ENCODE measurements around the gene ABCA4.
"Not testable (repeated sequence)": the region's sequence is repeated elsewhere in the genome, so short reads cannot be mapped to it uniquely, and the experiment has no call there.

Gene ABCA4

DNA sequence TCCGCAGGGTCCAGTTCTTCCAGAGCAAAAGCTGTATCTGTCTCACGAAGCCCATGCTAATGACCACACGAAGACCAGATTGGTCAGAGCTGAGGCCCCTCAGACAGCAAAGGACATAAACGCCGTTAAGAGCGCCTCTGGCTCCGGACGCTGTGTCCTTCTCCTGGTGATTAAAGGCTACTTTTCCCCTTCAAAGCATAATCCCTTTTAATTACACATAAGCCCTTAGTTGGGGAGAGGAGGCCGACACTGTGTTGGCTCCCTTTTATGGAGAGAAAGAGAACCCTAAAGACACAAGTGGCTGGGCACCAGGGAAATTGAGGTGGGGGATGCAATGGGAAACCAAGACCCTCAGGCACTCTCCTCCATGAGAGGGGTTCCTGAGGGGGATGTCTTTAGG is at the start of gene ABCA4:
ABCA4 (minus strand) TSS at position 158 of the 400 bp plus-strand sequence; CDS start at position 55, 103 bp downstream.
- no peak for DNase-seq

DNA sequence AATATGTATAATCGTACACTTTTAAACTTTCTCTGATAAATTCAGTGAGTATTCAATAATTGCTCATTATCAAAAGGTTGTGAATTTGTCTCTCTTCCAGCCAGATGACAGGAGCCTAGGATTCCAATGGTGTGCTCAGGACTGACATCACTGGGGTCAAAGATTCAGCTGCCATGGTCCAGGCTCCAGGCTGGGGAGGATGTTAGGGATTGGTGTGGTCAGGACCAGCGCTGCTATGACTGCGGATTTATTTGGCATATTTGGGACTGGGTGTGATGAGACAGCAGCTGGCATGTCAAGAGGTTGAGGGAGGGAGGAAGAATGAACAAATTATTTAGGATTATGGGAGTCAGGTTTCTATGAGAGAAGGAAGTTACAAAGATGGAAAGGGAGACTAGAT is 48.2 kb upstream of the ABCA4 start:
- no peak for DNase-seq

DNA sequence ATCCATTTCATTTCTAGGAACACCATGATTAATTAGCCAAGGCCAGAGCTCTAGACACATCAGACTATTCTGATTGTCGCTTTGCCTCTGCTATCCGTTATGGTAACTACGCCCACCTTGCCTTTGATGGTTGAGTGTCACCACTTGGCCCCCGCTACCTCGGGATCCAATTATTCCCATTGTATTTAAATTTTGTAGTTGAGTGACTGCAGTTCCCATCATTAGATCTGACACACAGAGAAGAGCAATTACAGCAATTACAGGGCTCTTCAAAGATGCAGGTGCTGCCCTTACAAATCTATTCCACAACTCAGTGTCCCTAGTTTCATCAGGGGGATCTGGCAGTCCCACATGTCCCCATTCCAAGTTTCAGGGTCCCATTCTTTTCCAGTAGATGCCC is 44.9 kb upstream of the ABCA4 start:
- no peak for DNase-seq

DNA sequence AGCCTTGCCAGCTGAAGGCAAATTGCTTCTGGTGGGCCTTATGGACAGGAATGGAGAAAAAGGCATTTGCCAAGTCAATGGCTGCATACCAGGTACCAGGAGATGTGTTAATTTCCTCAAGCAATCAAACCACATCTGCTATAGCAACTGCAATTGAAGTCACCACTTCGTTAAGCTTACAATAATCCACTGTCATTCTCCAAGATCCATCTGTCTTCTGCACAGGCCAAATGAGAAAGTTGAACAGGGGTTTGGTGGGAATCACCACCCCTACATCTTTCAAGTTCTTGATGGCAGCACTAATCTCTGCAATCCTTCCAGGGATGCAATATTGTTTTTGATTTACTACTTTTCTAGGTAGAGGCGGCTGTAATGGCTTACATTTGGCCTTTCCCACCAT is 43.9 kb upstream of the ABCA4 start:
- not testable (repeated sequence) for DNase-seq

DNA sequence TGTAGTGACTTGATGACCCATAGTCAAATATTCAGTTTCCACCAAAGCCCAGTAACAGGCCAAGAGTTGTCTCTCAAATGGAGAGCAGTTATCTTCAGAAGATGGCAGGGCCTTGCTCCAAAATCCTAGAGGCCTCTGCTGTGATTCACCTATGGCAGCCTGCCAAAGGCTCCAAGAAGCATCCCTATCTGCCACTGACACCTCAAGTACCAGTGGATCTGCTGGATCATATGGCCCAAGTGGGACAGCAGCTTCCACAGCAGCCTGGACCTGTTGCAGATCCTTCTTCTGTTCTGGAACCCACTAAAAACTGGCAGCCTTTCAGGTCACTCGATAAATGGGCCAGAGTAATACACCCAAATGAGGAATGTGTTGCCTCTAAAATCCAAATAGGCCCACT is 43.2 kb upstream of the ABCA4 start:
- not testable (repeated sequence) for DNase-seq

DNA sequence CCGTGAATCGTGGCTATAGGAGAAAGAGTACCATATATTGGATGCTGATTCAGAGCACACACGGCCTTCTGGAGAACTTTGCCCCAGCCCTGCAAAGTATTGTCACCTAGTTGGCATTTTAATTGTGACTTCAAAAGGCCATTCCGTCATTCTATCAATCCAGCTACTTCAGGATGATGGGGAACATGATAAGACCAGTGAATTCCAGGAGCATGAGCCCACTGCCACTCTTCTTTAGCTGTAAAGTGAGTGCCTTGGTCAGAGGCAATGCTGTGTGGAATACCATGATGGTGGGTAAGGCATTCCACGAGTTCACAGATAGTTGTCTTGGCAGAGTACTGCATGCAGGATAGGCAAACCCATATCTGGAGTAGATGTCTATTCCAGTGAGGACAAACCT is 42.3 kb upstream of the ABCA4 start:
- DNase-seq = not testable (repeated sequence)

DNA sequence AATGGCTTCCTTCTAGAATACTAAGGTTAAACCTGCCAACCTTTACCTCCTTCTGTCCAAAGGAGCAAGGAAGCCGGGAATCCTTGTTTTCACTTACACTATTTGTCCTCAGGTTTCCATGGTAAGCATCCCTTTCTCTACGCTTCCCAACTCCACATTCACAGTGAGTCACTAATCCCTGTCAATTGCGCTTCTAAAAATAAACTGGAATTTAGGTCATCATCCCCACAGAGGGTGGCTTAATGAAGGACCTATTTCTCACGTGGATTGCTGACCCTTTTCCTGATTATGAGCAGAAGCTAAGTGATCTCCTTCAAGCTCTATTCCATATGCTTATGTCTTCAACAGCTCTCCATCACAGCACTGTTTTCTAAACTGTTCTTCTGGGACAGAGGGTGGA is 39.9 kb upstream of the ABCA4 start:
- no peak for DNase-seq

DNA sequence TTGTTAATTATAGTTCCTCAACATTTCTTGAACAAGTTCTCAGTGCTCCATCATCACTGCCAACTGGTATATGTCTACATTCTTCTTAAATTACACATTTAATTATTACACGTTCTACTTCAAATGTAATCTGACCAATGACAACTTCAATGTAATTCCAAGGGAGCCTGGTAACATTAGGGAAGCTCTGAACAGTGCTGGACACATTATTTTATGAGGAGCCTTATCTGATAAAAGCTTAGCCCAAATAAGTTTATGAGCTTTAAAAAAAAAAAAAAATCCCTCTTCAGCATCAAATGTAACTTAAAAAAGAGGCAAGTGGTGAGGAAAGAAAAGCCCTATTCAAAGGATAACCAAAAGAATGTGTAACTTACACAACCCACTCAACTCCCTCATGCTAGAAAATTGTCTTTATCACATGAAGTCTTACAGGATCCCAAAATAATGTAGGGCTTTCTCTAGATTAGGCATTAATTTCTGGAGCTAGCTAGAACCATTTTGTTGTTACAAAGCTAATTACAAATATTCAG is 35.2 kb upstream of the ABCA4 start:
- DNase-seq = no peak

DNA sequence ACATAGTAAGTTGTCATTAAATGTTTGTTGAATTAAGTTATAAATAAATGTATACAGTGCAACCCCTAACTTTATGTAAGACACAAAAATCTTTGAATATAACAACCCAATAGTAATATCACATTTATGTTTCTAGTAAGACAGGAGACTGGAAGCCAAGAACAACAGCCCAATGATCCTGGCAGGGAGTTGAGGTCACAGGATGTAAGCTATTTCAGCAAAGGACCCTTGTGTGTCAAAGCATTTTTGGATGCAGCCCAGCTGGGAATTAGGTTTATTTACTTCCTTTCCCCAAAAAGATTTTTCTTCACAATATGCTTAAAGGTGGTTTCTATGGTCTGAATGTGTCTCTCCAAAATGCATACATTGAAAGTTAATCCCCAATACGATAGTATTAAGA is 34.0 kb upstream of the ABCA4 start:
- peak; percentile 3 for DNase-seq

DNA sequence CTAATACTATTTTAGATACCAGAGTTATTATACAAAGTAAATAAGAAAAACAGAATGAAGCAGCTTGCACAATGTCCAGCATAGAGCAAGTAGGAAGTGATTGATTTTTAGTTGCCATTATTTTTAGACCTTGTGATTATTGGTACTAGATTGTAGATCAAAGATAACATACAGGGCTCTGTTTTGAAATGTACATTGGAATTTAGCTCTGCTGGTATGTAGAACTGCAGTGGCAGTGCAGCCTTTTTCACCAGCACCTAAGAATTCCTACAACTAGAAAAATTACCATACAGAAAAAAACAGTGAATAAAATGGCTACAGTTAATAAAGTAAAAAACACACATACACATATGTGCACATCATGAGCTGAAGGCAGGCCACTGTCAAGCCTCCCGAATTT is 32.2 kb upstream of the ABCA4 start:
- no peak for DNase-seq

DNA sequence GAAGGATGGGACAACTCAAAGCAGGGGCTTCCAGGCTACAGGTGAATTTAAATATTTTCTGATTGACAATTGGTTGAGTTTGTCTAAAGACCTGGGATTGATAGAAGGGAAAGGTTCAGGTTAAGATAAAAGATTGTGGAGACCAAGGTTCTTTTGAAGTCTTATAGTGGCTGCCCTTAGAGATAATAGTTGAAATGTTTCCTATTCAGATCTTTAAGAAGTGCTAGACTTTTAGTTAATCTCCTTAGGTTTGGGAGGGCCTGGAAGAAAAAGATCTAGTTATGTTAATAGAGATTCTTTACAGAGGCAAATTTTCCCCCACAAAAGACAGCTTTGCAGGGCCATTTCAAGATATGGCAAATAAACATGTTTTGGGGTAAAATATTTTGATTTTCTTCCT is 28.2 kb upstream of the ABCA4 start:
- not testable (repeated sequence) for DNase-seq

DNA sequence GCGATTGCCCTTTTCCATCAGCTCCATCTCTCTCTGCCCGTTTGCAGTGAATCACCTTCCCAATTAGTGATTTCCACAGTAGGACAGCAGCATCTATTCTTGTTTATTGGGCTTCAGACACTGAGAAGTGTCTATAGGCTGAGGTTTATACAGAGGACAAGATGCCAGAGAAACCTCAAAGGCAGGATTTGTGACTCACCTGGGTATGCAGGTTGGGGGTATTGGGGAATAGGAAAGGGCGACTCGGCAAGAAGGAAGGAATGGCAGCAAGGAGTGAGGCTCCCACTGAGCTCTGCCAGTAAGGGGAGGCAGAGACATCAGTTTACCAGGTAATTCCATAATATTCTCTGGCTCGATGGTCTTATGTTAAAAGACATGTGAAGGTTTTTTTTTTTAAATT is 25.3 kb upstream of the ABCA4 start:
- DNase-seq = no peak

DNA sequence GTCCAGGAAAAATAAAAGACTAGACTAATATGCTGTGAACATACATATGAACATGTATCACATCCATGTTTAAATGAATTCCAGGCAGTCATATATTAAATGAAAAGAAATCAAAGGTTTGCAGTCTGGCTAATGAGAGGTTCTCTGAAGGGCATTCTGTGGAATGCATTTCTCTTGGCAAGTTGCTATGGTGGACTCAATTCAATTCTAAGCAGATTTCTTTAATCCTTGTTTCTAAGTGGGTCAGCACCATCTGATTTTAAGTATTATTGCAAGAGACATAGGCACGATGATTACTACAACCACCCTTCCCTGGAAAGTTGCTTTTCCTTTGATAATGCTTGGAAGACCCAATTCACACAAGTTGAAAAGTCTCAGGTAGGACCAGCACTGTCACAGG is 23.9 kb upstream of the ABCA4 start:
- no peak for DNase-seq

DNA sequence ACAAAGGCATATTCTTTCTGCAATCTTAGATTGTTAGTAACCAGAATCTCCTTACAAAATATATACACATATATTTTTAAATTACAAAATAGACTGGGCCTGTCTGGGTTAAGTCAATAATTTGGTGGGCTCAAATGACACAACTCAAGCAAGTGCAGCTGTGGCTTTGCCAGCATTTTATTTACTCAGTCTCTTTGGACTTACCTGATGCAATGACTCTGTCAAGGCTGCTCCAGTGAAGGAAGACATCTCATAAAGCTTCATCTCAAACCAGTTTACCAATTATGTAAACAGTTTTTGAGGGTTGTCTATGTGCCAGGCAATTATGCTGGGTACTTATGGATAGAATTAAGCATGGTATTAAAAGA is 22.8 kb upstream of the ABCA4 start:
- peak; percentile 91 for DNase-seq

DNA sequence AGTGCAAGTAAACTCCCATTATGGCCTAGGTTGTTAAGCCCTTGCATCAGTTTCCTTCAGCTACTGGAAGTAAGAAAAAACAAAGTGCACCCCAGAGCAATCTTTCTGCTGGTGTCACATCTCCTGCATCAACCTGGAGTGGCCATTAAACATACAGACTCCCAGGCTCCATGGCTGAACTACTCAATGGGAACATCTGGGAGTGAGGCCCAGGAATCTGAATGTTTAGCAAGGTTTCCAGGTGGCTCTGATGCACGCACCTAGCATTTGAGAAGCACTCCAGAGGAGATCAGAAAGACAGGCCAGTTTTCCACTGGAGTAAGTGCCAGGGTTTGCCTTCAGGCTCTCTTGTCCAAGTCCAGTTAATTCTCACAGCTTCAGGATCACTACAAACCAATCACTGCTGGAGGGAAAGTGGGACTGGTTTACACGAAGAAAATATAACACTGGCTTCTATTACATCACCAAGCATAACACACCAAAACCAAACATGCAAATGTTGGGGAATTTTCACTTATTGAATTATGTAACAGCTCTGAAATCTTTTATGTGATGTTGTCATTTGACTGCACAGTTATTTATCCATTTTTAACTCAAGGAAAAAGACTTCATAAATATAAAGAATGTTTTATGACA is 22.3 kb upstream of the ABCA4 start:
- DNase-seq = peak; percentile 57

DNA sequence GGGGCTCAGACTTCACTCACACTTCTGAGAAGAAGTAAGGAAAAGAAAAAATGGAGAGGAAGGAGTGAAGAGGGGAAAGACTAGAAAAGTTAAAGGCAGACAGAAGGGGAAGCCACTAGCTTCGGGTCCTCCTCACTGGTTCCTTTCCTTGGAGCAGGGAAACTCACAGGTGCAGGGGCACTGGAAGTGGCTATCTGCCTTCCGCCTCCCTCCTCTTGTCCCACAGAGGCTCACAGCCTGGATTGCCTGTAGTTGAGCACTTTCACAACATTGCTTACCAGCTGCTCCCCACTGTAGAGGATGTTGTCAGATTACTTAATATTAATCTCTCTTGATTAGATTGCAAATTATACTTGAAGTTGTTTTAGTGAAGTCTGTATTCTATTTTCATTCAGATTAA is 21.6 kb upstream of the ABCA4 start:
- no peak for DNase-seq

DNA sequence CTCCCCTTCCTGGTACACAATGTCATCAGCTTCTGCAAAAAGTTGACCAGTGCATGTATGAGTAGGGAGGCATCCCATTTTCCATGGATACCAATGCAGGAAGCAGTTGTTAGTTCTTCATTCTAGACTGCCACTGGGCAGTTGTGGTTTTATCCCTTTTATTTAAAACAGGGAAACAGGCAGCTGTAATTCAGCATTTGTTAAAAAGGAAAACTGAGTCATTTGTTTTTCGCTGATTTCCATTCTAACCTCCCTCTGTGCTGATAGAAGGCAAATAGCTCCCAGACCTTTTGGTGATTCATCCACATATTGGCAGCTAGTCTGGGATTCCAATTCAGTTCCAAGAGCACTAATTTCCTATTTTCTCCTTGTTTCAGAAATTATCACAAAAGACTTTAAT is 21.1 kb upstream of the ABCA4 start:
- DNase-seq = no peak

DNA sequence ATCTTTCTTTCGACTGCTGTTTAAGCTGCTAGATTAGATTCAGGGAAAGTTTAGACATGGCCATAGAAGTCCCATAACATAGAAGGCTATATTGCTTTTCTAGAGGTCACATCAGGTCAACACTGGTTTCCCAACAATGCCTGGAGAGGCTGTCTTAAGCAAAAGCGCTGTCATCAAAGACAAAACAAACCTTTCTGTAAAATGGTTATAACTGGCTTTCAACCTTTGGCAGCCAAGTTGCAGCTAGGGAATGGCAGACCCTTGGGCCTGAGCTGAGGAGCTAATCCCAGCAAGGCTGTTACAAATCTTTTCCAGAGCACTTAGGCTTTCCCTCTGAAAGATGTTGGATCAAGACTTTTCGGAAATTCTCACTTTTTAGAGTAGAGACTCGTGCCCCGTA is 11.2 kb upstream of the ABCA4 start:
- no peak for DNase-seq

DNA sequence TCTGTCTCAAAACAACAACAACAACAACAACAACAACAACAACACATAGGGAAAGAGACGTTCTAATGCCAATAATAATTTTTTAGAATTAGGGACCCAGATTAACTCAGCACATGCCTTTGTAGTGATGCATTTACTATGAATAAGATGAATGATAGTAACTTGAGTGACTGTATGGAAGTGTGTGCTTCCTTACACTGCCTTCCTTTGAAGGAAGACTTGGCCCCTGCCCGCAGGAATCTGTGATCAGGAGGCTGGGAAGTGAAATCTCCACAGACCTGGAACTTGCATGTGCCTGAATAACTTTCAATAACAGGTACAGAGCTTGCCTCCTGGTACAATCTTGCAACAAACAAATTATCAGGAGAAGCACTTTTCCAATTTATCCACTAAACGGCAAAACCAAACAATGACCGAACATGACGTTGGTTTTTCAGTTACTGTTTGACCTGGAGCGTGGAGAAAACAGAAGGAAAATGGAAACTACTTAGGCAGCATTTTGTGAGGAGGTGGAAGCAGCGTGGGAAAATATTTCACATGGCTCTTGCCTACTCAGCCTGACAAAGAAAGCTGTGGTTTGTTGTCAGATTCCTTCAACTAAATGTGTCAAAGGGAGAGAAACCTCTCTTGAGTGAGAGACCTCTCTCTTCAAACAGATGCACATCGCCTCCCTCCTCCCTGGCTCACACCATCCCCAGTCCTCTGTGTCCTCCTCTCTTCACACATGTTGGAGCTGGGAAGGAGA is 10.1 kb upstream of the ABCA4 start:
- no peak for DNase-seq

DNA sequence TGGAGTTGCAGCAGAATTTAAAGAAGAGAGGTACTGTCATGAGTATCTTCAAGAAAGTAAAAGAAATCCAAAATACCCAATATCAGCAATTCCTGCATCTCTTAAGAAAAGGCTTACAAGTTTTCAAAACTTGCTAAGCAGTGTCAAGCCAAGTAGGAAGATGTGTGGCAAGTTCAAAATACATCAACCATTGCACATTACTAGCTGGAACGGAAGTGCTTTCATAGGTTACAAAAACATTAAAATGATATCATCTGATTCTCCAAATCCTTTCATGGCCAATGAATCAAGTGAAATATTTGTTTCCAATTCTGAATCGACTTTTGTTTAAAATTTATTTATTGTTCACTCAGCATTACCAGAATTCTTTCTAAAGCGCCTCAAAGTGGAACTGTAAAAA is 5.7 kb upstream of the ABCA4 start:
- no peak for DNase-seq

DNA sequence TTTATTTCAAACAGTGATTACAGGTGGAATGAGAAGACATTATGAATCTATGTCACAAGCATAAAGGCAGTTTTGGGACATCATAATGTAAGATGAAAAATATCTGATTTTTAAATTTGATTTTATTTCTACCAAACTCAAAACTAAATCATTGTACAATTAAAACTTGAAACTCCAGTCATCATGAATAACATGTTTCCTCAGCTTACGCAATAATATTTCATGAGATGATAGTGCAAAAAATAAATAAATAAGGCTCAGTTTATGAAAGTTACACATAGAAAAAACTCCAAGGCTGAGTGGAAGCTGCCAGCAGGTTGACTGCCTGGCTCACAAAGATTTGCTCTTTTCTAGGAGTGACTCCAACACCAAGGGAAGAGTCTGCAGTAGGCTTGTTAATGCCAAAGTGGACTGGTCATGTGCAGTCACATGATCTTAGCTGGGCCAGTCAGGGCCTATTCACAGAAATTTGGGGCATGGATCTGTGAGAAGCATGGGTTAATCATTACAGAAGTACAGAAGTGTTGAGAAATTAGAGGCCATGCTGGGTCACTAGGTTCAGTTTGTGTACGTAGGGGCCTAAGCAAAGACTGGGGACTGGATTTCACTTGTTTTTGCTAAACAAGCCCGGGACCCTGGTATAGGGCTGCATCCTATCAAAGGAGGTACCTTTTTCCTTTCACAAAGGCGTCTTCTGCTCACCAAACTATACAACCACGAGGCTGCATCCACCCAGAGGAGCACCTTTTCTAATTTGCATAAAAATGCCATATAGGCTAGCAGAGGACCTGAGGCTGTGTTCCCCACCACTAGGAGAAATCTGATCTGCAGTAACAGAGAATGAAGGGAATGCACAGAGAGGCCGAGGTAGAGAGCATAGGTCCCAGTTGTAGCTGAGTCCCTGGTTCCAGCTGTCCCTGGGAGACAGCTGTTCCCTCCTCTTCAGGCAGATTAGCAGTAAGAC is 4.9 kb upstream of the ABCA4 start:
- DNase-seq = no peak

DNA sequence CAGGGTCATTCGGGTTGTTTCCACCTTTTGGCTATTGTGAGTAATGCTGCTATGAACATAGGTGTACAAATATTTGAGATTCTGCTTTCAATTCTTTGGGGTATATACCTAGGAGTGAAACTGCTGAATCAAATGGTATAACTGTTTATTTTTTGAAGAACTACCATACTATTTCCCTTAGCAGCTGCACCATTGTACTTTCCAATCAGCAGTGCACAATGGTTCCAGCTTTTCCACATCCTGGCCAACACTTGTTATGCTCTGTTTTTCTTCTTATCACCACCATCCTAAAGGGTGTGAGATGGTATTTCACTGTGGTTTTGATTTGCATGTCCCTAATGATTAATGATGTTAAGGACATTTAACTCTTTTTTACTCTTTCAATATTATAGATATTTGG is 3.6 kb upstream of the ABCA4 start:
- DNase-seq = no peak

DNA sequence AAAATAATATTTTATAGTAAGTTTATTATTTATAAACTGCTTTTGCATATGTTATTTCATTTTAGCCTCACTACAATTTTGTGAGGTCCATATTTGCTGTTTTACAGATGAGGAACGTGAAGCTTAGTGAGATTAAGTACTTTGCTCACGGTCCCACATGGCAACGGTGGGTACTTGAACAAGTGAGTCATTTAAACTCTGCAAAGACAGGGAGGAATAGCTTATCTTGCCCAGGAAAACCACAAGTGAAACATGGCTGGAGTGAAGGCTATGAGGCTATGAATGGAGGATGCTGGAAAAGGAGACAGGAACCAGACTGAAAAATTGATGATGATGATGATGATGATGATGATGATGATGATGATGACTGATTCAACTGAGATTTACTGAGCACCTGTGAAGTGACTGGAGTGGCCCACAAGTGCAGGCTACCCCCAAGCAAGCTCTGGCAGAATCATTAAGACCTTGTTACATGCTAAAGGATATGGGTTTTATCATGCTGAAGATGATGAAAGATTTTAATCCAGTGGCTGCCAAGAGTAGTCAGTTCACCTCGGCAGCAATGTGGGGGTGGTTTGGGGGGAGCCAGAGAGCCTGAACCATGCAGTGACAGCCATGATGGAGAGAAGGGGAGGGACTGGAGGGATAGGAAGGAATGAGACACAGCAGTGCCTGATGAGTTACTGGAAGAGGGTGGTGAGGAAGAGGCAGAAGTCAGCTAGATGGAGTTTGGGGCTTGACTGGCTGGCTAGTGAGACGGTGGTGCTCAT is 1.4 kb upstream of the ABCA4 start:
- DNase-seq = no peak

Measured in NCI-H2029 (cell line).